ENCODE data around the gene EYS.
A peak's percentile ranks its signal among the peaks of the same experiment; 100 is the strongest.

EYS gene

GRCh38 chr6:64281167-64281566 lies 1425.9 kb downstream of the EYS start:
- DNase-seq (ENCODE audit: low read depth): no peak
- no peak overlapping the region for H3K4me3 ChIP-seq (ENCODE audit: low read length)
- TF ChIP-seq CTCF (IDR thresholded peaks at IDR 0.05; ENCODE audit: insufficient read depth, low read depth, low read length, missing control alignments): no peak

- TF ChIP-seq CTCF (IDR thresholded peaks at IDR 0.05; ENCODE audit: insufficient read depth, low read depth, low read length, missing control alignments): peak; percentile 45
- no peak overlapping the region for H3K4me3 ChIP-seq (ENCODE audit: low read length)
- DNase-seq (ENCODE audit: low read depth): peak; percentile 51
Observed at GRCh38 chr6:64280569-64280968, 1426.5 kb downstream of the EYS start.

GRCh38 chr6:64270083-64270482 lies 1436.9 kb downstream of the EYS start:
- DNase-seq (ENCODE audit: low read depth): peak; percentile 21
- no peak overlapping the region for H3K4me3 ChIP-seq (ENCODE audit: low read length)
- no peak for TF ChIP-seq CTCF (IDR thresholded peaks at IDR 0.05; ENCODE audit: insufficient read depth, low read depth, low read length, missing control alignments)

GRCh38 chr6:64266351-64266821 lies 1440.6 kb downstream of the EYS start:
- H3K4me3 ChIP-seq (ENCODE audit: low read length): no peak overlapping the region
- no peak for TF ChIP-seq CTCF (IDR thresholded peaks at IDR 0.05; ENCODE audit: insufficient read depth, low read depth, low read length, missing control alignments)
- peak; percentile 8 for DNase-seq (ENCODE audit: low read depth)

GRCh38 chr6:64263778-64264177 lies 1443.2 kb downstream of the EYS start:
- no peak overlapping the region for H3K4me3 ChIP-seq (ENCODE audit: low read length)
- no peak for TF ChIP-seq CTCF (IDR thresholded peaks at IDR 0.05; ENCODE audit: insufficient read depth, low read depth, low read length, missing control alignments)
- peak; percentile 7 for DNase-seq (ENCODE audit: low read depth)

GRCh38 chr6:64259372-64259771 lies 1447.7 kb downstream of the EYS start:
- TF ChIP-seq CTCF (IDR thresholded peaks at IDR 0.05; ENCODE audit: insufficient read depth, low read depth, low read length, missing control alignments): no peak
- no peak overlapping the region for H3K4me3 ChIP-seq (ENCODE audit: low read length)
- no peak for DNase-seq (ENCODE audit: low read depth)

GRCh38 chr6:64258752-64259151 lies 1448.3 kb downstream of the EYS start:
- TF ChIP-seq CTCF (IDR thresholded peaks at IDR 0.05; ENCODE audit: insufficient read depth, low read depth, low read length, missing control alignments): no peak
- no peak overlapping the region for H3K4me3 ChIP-seq (ENCODE audit: low read length)

More at GRCh38 chr6:64258752-64259151, 1448.3 kb downstream of the EYS start:
- peak; percentile 6 for DNase-seq (ENCODE audit: low read depth)
